Measurements from ENCODE around the gene GOLGA6L10. TPM values are rescaled to one million over a fixed set of nuclear protein-coding genes. Genes with fewer than 3 reads are reported as not detected.
"Not testable (repeated sequence)": the region's sequence is repeated elsewhere in the genome, so short reads cannot be mapped to it uniquely, and the experiment has no call there.

The GOLGA6L10 gene
- total RNA-seq, 1 donor: 1.4 TPM

- not testable (repeated sequence) for H3K27ac ChIP-seq (ENCODE audit: low read depth, low read length); H3K27me3 ChIP-seq (ENCODE audit: insufficient read depth, low read length); H3K4me2 ChIP-seq (ENCODE audit: insufficient read depth, low read length); DNase-seq (ENCODE audit: insufficient read length, low spot score, missing footprints); H3K4me3 ChIP-seq (ENCODE audit: insufficient read depth, low read length); H3K36me3 ChIP-seq (ENCODE audit: insufficient read depth, low read length); H3K9me3 ChIP-seq (ENCODE audit: low read depth, low read length); H3K79me2 ChIP-seq (ENCODE audit: insufficient read depth, low read length); H4K20me1 ChIP-seq (ENCODE audit: insufficient read depth, low read length); H3K4me1 ChIP-seq (ENCODE audit: insufficient read depth, low read length); H2AFZ ChIP-seq (ENCODE audit: low read length)
These were observed 15.3 kb upstream of the GOLGA6L10 start for GRCh38 chr15:82364548-82364947.

- not testable (repeated sequence) for H3K79me2 ChIP-seq (ENCODE audit: insufficient read depth, low read length); H2AFZ ChIP-seq (ENCODE audit: low read length); H3K9me3 ChIP-seq (ENCODE audit: low read depth, low read length); H3K36me3 ChIP-seq (ENCODE audit: insufficient read depth, low read length); H3K27me3 ChIP-seq (ENCODE audit: insufficient read depth, low read length); H3K4me3 ChIP-seq (ENCODE audit: insufficient read depth, low read length); H3K4me1 ChIP-seq (ENCODE audit: insufficient read depth, low read length); H3K27ac ChIP-seq (ENCODE audit: low read depth, low read length); DNase-seq (ENCODE audit: insufficient read length, low spot score, missing footprints); H4K20me1 ChIP-seq (ENCODE audit: insufficient read depth, low read length); H3K4me2 ChIP-seq (ENCODE audit: insufficient read depth, low read length)
These were observed 13.5 kb upstream of the GOLGA6L10 start for GRCh38 chr15:82362790-82363189.

GRCh38 chr15:82360618-82361017 lies 11.3 kb upstream of the GOLGA6L10 start:
- H2AFZ ChIP-seq (ENCODE audit: low read length): not testable (repeated sequence)

GRCh38 chr15:82355055-82355454 lies 5.8 kb upstream of the GOLGA6L10 start:
- not testable (repeated sequence) for H3K79me2 ChIP-seq (ENCODE audit: insufficient read depth, low read length); DNase-seq (ENCODE audit: insufficient read length, low spot score, missing footprints); H3K4me1 ChIP-seq (ENCODE audit: insufficient read depth, low read length); H3K4me3 ChIP-seq (ENCODE audit: insufficient read depth, low read length); H2AFZ ChIP-seq (ENCODE audit: low read length); H3K27me3 ChIP-seq (ENCODE audit: insufficient read depth, low read length); H3K36me3 ChIP-seq (ENCODE audit: insufficient read depth, low read length); H3K27ac ChIP-seq (ENCODE audit: low read depth, low read length); H3K9me3 ChIP-seq (ENCODE audit: low read depth, low read length); H4K20me1 ChIP-seq (ENCODE audit: insufficient read depth, low read length); H3K4me2 ChIP-seq (ENCODE audit: insufficient read depth, low read length)

More at GRCh38 chr15:82360618-82361017, 11.3 kb upstream of the GOLGA6L10 start:
- H3K79me2 ChIP-seq (ENCODE audit: insufficient read depth, low read length); H3K4me1 ChIP-seq (ENCODE audit: insufficient read depth, low read length); H3K4me3 ChIP-seq (ENCODE audit: insufficient read depth, low read length); H3K9me3 ChIP-seq (ENCODE audit: low read depth, low read length); H3K27ac ChIP-seq (ENCODE audit: low read depth, low read length); H3K27me3 ChIP-seq (ENCODE audit: insufficient read depth, low read length); H3K4me2 ChIP-seq (ENCODE audit: insufficient read depth, low read length); DNase-seq (ENCODE audit: insufficient read length, low spot score, missing footprints); H3K36me3 ChIP-seq (ENCODE audit: insufficient read depth, low read length); H4K20me1 ChIP-seq (ENCODE audit: insufficient read depth, low read length): not testable (repeated sequence)

- Histone ChIP-seq H2AFZ (ENCODE audit: low read length) (peak overlapping the region; percentile 87), H3K4me2 (ENCODE audit: insufficient read depth, low read length) (peak overlapping the region; percentile 83), H3K4me3 (ENCODE audit: insufficient read depth, low read length) (peak overlapping the region; percentile 62)
These were observed 5.3 kb upstream of the GOLGA6L10 start for GRCh38 chr15:82354546-82354945.

GRCh38 chr15:82347645-82348044 lies 1.6 kb downstream of the GOLGA6L10 start:
- not testable (repeated sequence) for H4K20me1 ChIP-seq (ENCODE audit: insufficient read depth, low read length); H2AFZ ChIP-seq (ENCODE audit: low read length); H3K79me2 ChIP-seq (ENCODE audit: insufficient read depth, low read length)

More at GRCh38 chr15:82354546-82354945, 5.3 kb upstream of the GOLGA6L10 start:
- not testable (repeated sequence) for H3K79me2 ChIP-seq (ENCODE audit: insufficient read depth, low read length); H3K9me3 ChIP-seq (ENCODE audit: low read depth, low read length); H3K4me1 ChIP-seq (ENCODE audit: insufficient read depth, low read length); H3K36me3 ChIP-seq (ENCODE audit: insufficient read depth, low read length); H4K20me1 ChIP-seq (ENCODE audit: insufficient read depth, low read length); H3K27ac ChIP-seq (ENCODE audit: low read depth, low read length); DNase-seq (ENCODE audit: insufficient read length, low spot score, missing footprints); H3K27me3 ChIP-seq (ENCODE audit: insufficient read depth, low read length)

GRCh38 chr15:82345176-82345575 lies 4.1 kb downstream of the GOLGA6L10 start:
- not testable (repeated sequence) for H3K9me3 ChIP-seq (ENCODE audit: low read depth, low read length); H3K79me2 ChIP-seq (ENCODE audit: insufficient read depth, low read length); H3K27ac ChIP-seq (ENCODE audit: low read depth, low read length); H3K4me3 ChIP-seq (ENCODE audit: insufficient read depth, low read length); H2AFZ ChIP-seq (ENCODE audit: low read length); H4K20me1 ChIP-seq (ENCODE audit: insufficient read depth, low read length); H3K4me2 ChIP-seq (ENCODE audit: insufficient read depth, low read length); H3K36me3 ChIP-seq (ENCODE audit: insufficient read depth, low read length); H3K27me3 ChIP-seq (ENCODE audit: insufficient read depth, low read length); DNase-seq (ENCODE audit: insufficient read length, low spot score, missing footprints); H3K4me1 ChIP-seq (ENCODE audit: insufficient read depth, low read length)

More at GRCh38 chr15:82347645-82348044, 1.6 kb downstream of the GOLGA6L10 start:
- not testable (repeated sequence) for H3K4me2 ChIP-seq (ENCODE audit: insufficient read depth, low read length); H3K4me1 ChIP-seq (ENCODE audit: insufficient read depth, low read length); H3K27ac ChIP-seq (ENCODE audit: low read depth, low read length); H3K36me3 ChIP-seq (ENCODE audit: insufficient read depth, low read length); H3K27me3 ChIP-seq (ENCODE audit: insufficient read depth, low read length); H3K9me3 ChIP-seq (ENCODE audit: low read depth, low read length); H3K4me3 ChIP-seq (ENCODE audit: insufficient read depth, low read length)
- peak; percentile 14 for DNase-seq (ENCODE audit: insufficient read length, low spot score, missing footprints)

- not testable (repeated sequence) for H3K79me2 ChIP-seq (ENCODE audit: insufficient read depth, low read length); H3K4me1 ChIP-seq (ENCODE audit: insufficient read depth, low read length); H3K9me3 ChIP-seq (ENCODE audit: low read depth, low read length); H4K20me1 ChIP-seq (ENCODE audit: insufficient read depth, low read length); H3K4me2 ChIP-seq (ENCODE audit: insufficient read depth, low read length); H3K27ac ChIP-seq (ENCODE audit: low read depth, low read length); H3K4me3 ChIP-seq (ENCODE audit: insufficient read depth, low read length); DNase-seq (ENCODE audit: insufficient read length, low spot score, missing footprints); H2AFZ ChIP-seq (ENCODE audit: low read length); H3K36me3 ChIP-seq (ENCODE audit: insufficient read depth, low read length); H3K27me3 ChIP-seq (ENCODE audit: insufficient read depth, low read length)
These were observed 4.9 kb downstream of the GOLGA6L10 start for GRCh38 chr15:82344421-82344820.

GRCh38 chr15:82343851-82344250 lies 5.4 kb downstream of the GOLGA6L10 start:
- H3K4me3 ChIP-seq (ENCODE audit: insufficient read depth, low read length): not testable (repeated sequence)

More at GRCh38 chr15:82343851-82344250, 5.4 kb downstream of the GOLGA6L10 start:
- not testable (repeated sequence) for DNase-seq (ENCODE audit: insufficient read length, low spot score, missing footprints); H4K20me1 ChIP-seq (ENCODE audit: insufficient read depth, low read length); H3K27ac ChIP-seq (ENCODE audit: low read depth, low read length); H2AFZ ChIP-seq (ENCODE audit: low read length); H3K79me2 ChIP-seq (ENCODE audit: insufficient read depth, low read length); H3K27me3 ChIP-seq (ENCODE audit: insufficient read depth, low read length); H3K4me1 ChIP-seq (ENCODE audit: insufficient read depth, low read length); H3K4me2 ChIP-seq (ENCODE audit: insufficient read depth, low read length); H3K9me3 ChIP-seq (ENCODE audit: low read depth, low read length); H3K36me3 ChIP-seq (ENCODE audit: insufficient read depth, low read length)
